ENCODE measurements around the gene SEPTIN12. TPM values are rescaled to one million over a fixed set of nuclear protein-coding genes. Genes with fewer than 3 reads are reported as not detected.

SEPTIN12 gene
- total and polyA plus RNA-seq, 2 experiments from 2014 or later = not detected

DNA sequence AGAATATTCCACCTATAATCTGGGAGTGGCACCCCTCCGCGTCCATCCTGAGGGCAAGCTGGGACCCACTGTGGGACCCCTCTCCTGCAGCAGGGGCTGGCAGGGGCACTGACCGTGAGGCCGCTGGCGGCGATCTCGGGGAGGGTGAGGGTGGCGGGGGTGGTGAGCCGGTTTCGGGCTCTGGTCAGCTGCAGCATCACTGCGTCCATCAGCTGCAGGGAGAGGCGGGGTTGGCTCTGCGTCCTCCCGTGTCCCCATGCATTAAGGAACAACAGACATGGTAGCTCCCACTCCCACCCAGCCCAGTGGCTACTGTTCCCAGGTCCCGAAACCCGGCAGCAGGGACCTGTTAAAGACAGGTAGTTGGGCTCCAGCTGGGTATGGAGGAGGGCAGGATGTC lies 10.3 kb upstream of the SEPTIN12 start:
- H3K9me2 ChIP-seq (ENCODE audit: insufficient read depth) = no peaks in the 10 kb centered on the region
- H3K4me3 ChIP-seq = no peak overlapping the region
- DNase-seq (ENCODE audit: low spot score) (no peak), ATAC-seq (no peak)
- no peaks in the 10 kb centered on the region for H4K20me1 ChIP-seq (replicated peaks; ENCODE audit: insufficient read depth)
- no peak for TF ChIP-seq CREB1 (CRISPR knock-in tag; IDR thresholded peaks at IDR 0.05; ENCODE audit: low read depth)
- H3K36me3 ChIP-seq (ENCODE audit: insufficient read depth) = peaks cover 3% of the 10 kb centered on the region; the same call in 1 of the 2 replicates
- peaks cover 7% of the 10 kb centered on the region; the same call in 2 of the 3 replicates for H3K36me3 Mint-ChIP-seq (ENCODE audit: low read depth)
- peaks cover 16% of the 10 kb centered on the region; the same call in 1 of the 2 replicates for H3K4me1 ChIP-seq (ENCODE audit: insufficient read depth)
- H3K4me3 Mint-ChIP-seq = no peak overlapping the region
- no peaks in the 10 kb centered on the region for H3K9me3 Mint-ChIP-seq
- no peaks in the 10 kb centered on the region for H3K27me3 ChIP-seq (ENCODE audit: insufficient read depth)
- H3K27ac ChIP-seq (ENCODE audit: low read depth) = no peak overlapping the region
- no peak overlapping the region for H3K4me2 ChIP-seq
- H3K79me2 ChIP-seq (replicated peaks; ENCODE audit: insufficient read depth) = no peaks in the 10 kb centered on the region
- H3F3A ChIP-seq (replicated peaks; ENCODE audit: low read depth) = peaks cover 8% of the 10 kb centered on the region; the same call in 1 of the 2 replicates
- no peak overlapping the region for H3K27ac Mint-ChIP-seq
- peaks cover 13% of the 10 kb centered on the region for H3K4me1 Mint-ChIP-seq
- no peak overlapping the region for H2AFZ ChIP-seq
- peaks cover 8% of the 10 kb centered on the region for H3K27me3 Mint-ChIP-seq (ENCODE audit: insufficient read depth, low read depth, poor library complexity)

DNA sequence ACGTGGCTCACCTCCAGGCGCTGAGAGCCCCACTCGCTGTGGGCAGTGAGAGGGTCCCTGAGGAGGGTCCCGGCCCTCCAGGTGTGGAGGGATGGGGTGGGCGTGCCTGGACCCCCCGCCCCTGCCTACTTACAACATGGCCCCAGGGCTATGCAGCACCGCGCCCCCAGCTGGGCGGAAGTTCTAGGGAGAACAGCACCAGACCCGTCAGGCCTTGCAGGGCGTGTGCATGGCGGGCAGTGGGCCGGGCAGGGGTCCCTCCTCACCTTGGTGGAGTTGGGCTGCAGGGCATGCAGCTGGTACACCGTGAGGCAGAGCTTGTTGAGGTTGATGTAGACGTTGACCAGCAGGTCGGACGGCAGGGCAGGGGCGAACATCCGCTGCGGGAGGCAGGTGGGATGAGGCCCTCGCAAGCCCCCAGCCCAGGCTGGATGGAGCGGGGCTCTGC lies 9.7 kb upstream of the SEPTIN12 start:
- H3K9me3 Mint-ChIP-seq = no peaks in the 10 kb centered on the region
- no peak for DNase-seq (ENCODE audit: low spot score)
- peaks cover 8% of the 10 kb centered on the region; the same call in 1 of the 2 replicates for H3F3A ChIP-seq (replicated peaks; ENCODE audit: low read depth)
- H3K36me3 ChIP-seq (ENCODE audit: insufficient read depth) = peaks cover 3% of the 10 kb centered on the region; the same call in 1 of the 2 replicates
- no peaks in the 10 kb centered on the region for H3K27me3 ChIP-seq (ENCODE audit: insufficient read depth)
- H3K4me1 ChIP-seq (ENCODE audit: insufficient read depth) = peaks cover 12% of the 10 kb centered on the region; the same call in 1 of the 2 replicates
- H3K27ac ChIP-seq (ENCODE audit: low read depth) = no peak overlapping the region
- peaks cover 6% of the 10 kb centered on the region for H3K27me3 Mint-ChIP-seq (ENCODE audit: insufficient read depth, low read depth, poor library complexity)
- H3K4me3 ChIP-seq = no peak overlapping the region
- H3K36me3 Mint-ChIP-seq (ENCODE audit: low read depth) = peaks cover 7% of the 10 kb centered on the region; the same call in 2 of the 3 replicates
- no peak overlapping the region for H3K27ac Mint-ChIP-seq
- H3K9me2 ChIP-seq (ENCODE audit: insufficient read depth) = no peaks in the 10 kb centered on the region
- H3K4me1 Mint-ChIP-seq = peaks cover 7% of the 10 kb centered on the region
- H3K79me2 ChIP-seq (replicated peaks; ENCODE audit: insufficient read depth) = no peaks in the 10 kb centered on the region
- no peak overlapping the region for H3K4me3 Mint-ChIP-seq
- H3K4me2 ChIP-seq = no peak overlapping the region
- ATAC-seq = no peak
- H2AFZ ChIP-seq = no peak overlapping the region
- no peaks in the 10 kb centered on the region for H4K20me1 ChIP-seq (replicated peaks; ENCODE audit: insufficient read depth)
- TF ChIP-seq ZNF114 (CRISPR knock-in tag; IDR thresholded peaks at IDR 0.05) (no peak), STAT1 (IDR thresholded peaks at IDR 0.05; ENCODE audit: unreplicated experiment) (no peak), EZH2phosphoT487 (IDR thresholded peaks at IDR 0.05; ENCODE audit: unreplicated experiment) (no peak), ZNF331 (CRISPR knock-in tag; IDR thresholded peaks at IDR 0.05; ENCODE audit: low read depth) (no peak), POLR2AphosphoS5 (IDR thresholded peaks at IDR 0.05; ENCODE audit: low read depth) (no peak), JUNB (IDR thresholded peaks at IDR 0.05; ENCODE audit: unreplicated experiment) (no peak), NANOG (IDR thresholded peaks at IDR 0.05; ENCODE audit: borderline replicate concordance) (no peak), CREB1 (CRISPR knock-in tag; IDR thresholded peaks at IDR 0.05; ENCODE audit: low read depth) (no peak)
- TF ChIP-seq, protein P1, sequence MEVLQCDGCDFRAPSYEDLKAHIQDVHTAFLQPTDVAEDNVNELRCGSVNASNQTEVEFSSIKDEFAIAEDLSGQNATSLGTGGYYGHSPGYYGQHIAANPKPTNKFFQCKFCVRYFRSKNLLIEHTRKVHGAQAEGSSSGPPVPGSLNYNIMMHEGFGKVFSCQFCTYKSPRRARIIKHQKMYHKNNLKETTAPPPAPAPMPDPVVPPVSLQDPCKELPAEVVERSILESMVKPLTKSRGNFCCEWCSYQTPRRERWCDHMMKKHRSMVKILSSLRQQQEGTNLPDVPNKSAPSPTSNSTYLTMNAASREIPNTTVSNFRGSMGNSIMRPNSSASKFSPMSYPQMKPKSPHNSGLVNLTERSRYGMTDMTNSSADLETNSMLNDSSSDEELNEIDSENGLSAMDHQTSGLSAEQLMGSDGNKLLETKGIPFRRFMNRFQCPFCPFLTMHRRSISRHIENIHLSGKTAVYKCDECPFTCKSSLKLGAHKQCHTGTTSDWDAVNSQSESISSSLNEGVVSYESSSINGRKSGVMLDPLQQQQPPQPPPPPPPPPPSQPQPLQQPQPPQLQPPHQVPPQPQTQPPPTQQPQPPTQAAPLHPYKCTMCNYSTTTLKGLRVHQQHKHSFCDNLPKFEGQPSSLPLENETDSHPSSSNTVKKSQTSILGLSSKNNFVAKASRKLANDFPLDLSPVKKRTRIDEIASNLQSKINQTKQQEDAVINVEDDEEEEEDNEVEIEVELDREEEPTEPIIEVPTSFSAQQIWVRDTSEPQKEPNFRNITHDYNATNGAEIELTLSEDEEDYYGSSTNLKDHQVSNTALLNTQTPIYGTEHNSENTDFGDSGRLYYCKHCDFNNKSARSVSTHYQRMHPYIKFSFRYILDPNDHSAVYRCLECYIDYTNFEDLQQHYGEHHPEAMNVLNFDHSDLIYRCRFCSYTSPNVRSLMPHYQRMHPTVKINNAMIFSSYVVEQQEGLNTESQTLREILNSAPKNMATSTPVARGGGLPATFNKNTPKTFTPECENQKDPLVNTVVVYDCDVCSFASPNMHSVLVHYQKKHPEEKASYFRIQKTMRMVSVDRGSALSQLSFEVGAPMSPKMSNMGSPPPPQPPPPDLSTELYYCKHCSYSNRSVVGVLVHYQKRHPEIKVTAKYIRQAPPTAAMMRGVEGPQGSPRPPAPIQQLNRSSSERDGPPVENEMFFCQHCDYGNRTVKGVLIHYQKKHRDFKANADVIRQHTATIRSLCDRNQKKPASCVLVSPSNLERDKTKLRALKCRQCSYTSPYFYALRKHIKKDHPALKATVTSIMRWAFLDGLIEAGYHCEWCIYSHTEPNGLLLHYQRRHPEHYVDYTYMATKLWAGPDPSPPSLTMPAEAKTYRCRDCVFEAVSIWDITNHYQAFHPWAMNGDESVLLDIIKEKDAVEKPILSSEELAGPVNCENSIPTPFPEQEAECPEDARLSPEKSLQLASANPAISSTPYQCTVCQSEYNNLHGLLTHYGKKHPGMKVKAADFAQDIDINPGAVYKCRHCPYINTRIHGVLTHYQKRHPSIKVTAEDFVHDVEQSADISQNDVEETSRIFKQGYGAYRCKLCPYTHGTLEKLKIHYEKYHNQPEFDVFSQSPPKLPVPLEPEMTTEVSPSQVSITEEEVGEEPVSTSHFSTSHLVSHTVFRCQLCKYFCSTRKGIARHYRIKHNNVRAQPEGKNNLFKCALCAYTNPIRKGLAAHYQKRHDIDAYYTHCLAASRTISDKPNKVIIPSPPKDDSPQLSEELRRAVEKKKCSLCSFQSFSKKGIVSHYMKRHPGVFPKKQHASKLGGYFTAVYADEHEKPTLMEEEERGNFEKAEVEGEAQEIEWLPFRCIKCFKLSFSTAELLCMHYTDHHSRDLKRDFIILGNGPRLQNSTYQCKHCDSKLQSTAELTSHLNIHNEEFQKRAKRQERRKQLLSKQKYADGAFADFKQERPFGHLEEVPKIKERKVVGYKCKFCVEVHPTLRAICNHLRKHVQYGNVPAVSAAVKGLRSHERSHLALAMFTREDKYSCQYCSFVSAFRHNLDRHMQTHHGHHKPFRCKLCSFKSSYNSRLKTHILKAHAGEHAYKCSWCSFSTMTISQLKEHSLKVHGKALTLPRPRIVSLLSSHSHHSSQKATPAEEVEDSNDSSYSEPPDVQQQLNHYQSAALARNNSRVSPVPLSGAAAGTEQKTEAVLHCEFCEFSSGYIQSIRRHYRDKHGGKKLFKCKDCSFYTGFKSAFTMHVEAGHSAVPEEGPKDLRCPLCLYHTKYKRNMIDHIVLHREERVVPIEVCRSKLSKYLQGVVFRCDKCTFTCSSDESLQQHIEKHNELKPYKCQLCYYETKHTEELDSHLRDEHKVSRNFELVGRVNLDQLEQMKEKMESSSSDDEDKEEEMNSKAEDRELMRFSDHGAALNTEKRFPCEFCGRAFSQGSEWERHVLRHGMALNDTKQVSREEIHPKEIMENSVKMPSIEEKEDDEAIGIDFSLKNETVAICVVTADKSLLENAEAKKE (CRISPR knock-in tag; IDR thresholded peaks at IDR 0.05) = no peak
- TF ChIP-seq, protein P2, sequence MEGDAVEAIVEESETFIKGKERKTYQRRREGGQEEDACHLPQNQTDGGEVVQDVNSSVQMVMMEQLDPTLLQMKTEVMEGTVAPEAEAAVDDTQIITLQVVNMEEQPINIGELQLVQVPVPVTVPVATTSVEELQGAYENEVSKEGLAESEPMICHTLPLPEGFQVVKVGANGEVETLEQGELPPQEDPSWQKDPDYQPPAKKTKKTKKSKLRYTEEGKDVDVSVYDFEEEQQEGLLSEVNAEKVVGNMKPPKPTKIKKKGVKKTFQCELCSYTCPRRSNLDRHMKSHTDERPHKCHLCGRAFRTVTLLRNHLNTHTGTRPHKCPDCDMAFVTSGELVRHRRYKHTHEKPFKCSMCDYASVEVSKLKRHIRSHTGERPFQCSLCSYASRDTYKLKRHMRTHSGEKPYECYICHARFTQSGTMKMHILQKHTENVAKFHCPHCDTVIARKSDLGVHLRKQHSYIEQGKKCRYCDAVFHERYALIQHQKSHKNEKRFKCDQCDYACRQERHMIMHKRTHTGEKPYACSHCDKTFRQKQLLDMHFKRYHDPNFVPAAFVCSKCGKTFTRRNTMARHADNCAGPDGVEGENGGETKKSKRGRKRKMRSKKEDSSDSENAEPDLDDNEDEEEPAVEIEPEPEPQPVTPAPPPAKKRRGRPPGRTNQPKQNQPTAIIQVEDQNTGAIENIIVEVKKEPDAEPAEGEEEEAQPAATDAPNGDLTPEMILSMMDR (conservative IDR thresholded peaks at IDR 0.05; ENCODE audit: low read depth in 2 of 2) = no peak
- TF ChIP-seq, protein P3, sequence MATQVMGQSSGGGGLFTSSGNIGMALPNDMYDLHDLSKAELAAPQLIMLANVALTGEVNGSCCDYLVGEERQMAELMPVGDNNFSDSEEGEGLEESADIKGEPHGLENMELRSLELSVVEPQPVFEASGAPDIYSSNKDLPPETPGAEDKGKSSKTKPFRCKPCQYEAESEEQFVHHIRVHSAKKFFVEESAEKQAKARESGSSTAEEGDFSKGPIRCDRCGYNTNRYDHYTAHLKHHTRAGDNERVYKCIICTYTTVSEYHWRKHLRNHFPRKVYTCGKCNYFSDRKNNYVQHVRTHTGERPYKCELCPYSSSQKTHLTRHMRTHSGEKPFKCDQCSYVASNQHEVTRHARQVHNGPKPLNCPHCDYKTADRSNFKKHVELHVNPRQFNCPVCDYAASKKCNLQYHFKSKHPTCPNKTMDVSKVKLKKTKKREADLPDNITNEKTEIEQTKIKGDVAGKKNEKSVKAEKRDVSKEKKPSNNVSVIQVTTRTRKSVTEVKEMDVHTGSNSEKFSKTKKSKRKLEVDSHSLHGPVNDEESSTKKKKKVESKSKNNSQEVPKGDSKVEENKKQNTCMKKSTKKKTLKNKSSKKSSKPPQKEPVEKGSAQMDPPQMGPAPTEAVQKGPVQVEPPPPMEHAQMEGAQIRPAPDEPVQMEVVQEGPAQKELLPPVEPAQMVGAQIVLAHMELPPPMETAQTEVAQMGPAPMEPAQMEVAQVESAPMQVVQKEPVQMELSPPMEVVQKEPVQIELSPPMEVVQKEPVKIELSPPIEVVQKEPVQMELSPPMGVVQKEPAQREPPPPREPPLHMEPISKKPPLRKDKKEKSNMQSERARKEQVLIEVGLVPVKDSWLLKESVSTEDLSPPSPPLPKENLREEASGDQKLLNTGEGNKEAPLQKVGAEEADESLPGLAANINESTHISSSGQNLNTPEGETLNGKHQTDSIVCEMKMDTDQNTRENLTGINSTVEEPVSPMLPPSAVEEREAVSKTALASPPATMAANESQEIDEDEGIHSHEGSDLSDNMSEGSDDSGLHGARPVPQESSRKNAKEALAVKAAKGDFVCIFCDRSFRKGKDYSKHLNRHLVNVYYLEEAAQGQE (IDR thresholded peaks at IDR 0.05; ENCODE audit: unreplicated experiment) = no peak
